Gastrocnemius medialis (tissue), 4 donors: Measurements from ENCODE around the gene RAB3IL1. TPM values are rescaled to one million over a fixed set of nuclear protein-coding genes. Genes with fewer than 3 reads are reported as not detected.

Experiments
- ATAC-seq, 2 donors: fragments of 150-250 bp; one replicate each; pipeline ENCODE4 v1.9.1; 2016
- DNase-seq, 2 donors: peaks; one replicate each; pipeline ENCODE4 v3.0.0-alpha.2; 2019
- H3K27ac ChIP-seq, 4 donors: fragments of 200-600 bp; sonication (generic); 1 replicate in 1 of 4; 2 replicates in 3 of 4; pipeline ENCODE4 v1.5.1; 2016 to 2018; ENCODE audit warnings: mild to moderate bottlenecking in 2 of 4, moderate library complexity in 1 of 4
- H3K27me3 ChIP-seq, 3 donors: fragments of 200-600 bp; sonication (generic) in 2 of 3; 1 replicate in 1 of 3; 2 replicates in 2 of 3; pipeline versions ENCODE4 v1.5.1 to v1.6.0; 2016 to 2019; ENCODE audit warnings: mild to moderate bottlenecking in 1 of 3, moderate library complexity in 1 of 3
- H3K36me3 ChIP-seq, 2 donors: fragments of 200-600 bp; sonication (generic) in 1 of 2; one replicate each; pipeline ENCODE4 v1.5.1; 2017 to 2018
- H3K4me1 ChIP-seq, 2 donors: fragments of 200-600 bp; sonication (generic) in 1 of 2; one replicate each; pipeline ENCODE4 v1.5.1; 2016 to 2017; ENCODE audit warnings: mild to moderate bottlenecking in 2 of 2
- H3K4me3 ChIP-seq, 4 donors: fragments of 200-600 bp; sonication (generic) in 3 of 4; 1 replicate in 1 of 4; 2 replicates in 3 of 4; pipeline ENCODE4 v1.5.1; 2016 to 2019; ENCODE audit warnings: mild to moderate bottlenecking in 2 of 4
- H3K9me3 ChIP-seq, 3 donors: fragments of 200-600 bp; sonication (generic) in 2 of 3; 1 replicate in 1 of 3; 2 replicates in 2 of 3; pipeline ENCODE4 v1.5.1; 2016 to 2019
- CTCF ChIP-seq, 5 experiments: fragments of 450-650 bp in 3 of 5; fragments of 200-600 bp in 2 of 5; sonication (generic) in 2 of 5; IDR thresholded peaks in 4 of 5; conservative IDR thresholded peaks in 1 of 5; 1 replicate in 4 of 5; 2 replicates in 1 of 5; pipeline ENCODE4 v1.5.1; 2016 to 2019; ENCODE audit warnings: antibody characterized with exemption in 5 of 5, mild to moderate bottlenecking in 3 of 5, moderate library complexity in 3 of 5
- POLR2A ChIP-seq, 2 donors: fragments of 450-650 bp; IDR thresholded peaks; one replicate each; pipeline ENCODE4 v1.6.1; 2017; ENCODE audit warnings: antibody characterized with exemption in 2 of 2, mild to moderate bottlenecking in 2 of 2, moderate library complexity in 2 of 2
- in situ Hi-C, 4 donors: fragments of 200-750 bp; cut with MboI; loops; one replicate each; pipeline versions ENCODE4 v1.15.0 to v1.8.0; 2017; ENCODE audit warnings: low sequenced_read_pairs in 4 of 4
- intact Hi-C: fragments of 100-400 bp; cut with DNase I; formaldehyde crosslinking; loops from one replicate; pipeline ENCODE4 v1.15.1; 2023; ENCODE audit warnings: low total_unique reads
- total RNA-seq, 4 donors: library from RNA; depleted of rRNA; stranded (reverse); fragments of >200 nt; gene quantifications; one replicate each; pipeline versions ENCODE4 v1.1.0 to v1.2.3, GENCODE V29; 2016

RAB3IL1 gene
- total RNA-seq, 4 donors from 2014 or later, result 3.9 to 5.4 (median 4.9) TPM

GRCh38 chr11:61899146-61899841, 18.1 kb downstream of the RAB3IL1 start:
- DNase-seq (peak; percentile 57 to 74), ATAC-seq (peak; percentile 80 to 88)
- in situ Hi-C loops (loop anchor here (5.0 to 10.0 kb wide), 6 partner anchors 46 to 186 kb away; partner anchors contain the start of genes FEN1 (in 1 of the 4) and TMEM258 (in 1 of the 4)), intact Hi-C loops (loop anchor here (1.0 to 2.0 kb wide), 4 partner anchors 28 to 183 kb away; no protein-coding TSS in a partner anchor)
- H3K4me1 ChIP-seq, result no peaks in the 10 kb centered on the region
- peak overlapping the region in 3 of 4 donors; percentile 1 to 30 (median 29) for H3K27ac ChIP-seq
- no peaks in the 10 kb centered on the region for H3K9me3 ChIP-seq
- no peaks in the 10 kb centered on the region for H3K36me3 ChIP-seq
- peak; percentile 98 to 100 (median 99) for TF ChIP-seq CTCF (IDR thresholded peaks at IDR 0.05 in 4 of 5, conservative IDR thresholded peaks at IDR 0.05 in 1 of 5)
- TF ChIP-seq POLR2A (IDR thresholded peaks at IDR 0.05), result no peak
- no peak overlapping the region for H3K4me3 ChIP-seq
- H3K27me3 ChIP-seq, result no peaks in the 10 kb centered on the region

DNA sequence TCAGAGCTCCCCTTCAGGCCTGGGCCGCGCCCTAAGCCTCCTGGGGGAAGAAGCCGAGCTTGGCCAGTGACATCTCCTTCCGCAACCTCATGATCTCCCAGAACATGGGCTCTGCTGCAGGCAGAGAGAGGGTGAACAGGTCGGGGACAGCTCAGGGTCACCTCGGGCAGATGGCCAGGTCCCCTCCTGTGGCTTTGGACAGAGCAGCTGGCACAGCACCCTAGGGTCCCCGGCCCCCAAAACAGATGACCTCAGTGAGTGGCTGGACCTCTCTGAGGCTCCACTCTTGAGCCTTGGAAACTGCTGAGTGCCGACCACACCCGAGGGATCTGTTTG, 19.2 kb downstream of the RAB3IL1 start:
- no peaks in the 10 kb centered on the region for H3K36me3 ChIP-seq
- TF ChIP-seq POLR2A (IDR thresholded peaks at IDR 0.05) (no peak), CTCF (IDR thresholded peaks at IDR 0.05 in 4 of 5, conservative IDR thresholded peaks at IDR 0.05 in 1 of 5) (no peak)
- H3K4me3 ChIP-seq, result no peak overlapping the region
- no peak for ATAC-seq
- H3K4me1 ChIP-seq, result no peaks in the 10 kb centered on the region
- in situ Hi-C loops (loop anchor here (5.0 to 10.0 kb wide), 6 partner anchors 47 to 187 kb away; partner anchors contain the start of genes FEN1 (in 1 of the 4) and TMEM258 (in 1 of the 4)), intact Hi-C loops (loop anchor here (2.0 kb wide), 1 partner anchor 57 kb away; no protein-coding TSS in a partner anchor)
- DNase-seq, result no peak
- peak overlapping the region in 3 of 4 donors; percentile 21 to 47 (median 29) for H3K27ac ChIP-seq
- H3K9me3 ChIP-seq, result no peaks in the 10 kb centered on the region
- H3K27me3 ChIP-seq, result no peaks in the 10 kb centered on the region

DNA sequence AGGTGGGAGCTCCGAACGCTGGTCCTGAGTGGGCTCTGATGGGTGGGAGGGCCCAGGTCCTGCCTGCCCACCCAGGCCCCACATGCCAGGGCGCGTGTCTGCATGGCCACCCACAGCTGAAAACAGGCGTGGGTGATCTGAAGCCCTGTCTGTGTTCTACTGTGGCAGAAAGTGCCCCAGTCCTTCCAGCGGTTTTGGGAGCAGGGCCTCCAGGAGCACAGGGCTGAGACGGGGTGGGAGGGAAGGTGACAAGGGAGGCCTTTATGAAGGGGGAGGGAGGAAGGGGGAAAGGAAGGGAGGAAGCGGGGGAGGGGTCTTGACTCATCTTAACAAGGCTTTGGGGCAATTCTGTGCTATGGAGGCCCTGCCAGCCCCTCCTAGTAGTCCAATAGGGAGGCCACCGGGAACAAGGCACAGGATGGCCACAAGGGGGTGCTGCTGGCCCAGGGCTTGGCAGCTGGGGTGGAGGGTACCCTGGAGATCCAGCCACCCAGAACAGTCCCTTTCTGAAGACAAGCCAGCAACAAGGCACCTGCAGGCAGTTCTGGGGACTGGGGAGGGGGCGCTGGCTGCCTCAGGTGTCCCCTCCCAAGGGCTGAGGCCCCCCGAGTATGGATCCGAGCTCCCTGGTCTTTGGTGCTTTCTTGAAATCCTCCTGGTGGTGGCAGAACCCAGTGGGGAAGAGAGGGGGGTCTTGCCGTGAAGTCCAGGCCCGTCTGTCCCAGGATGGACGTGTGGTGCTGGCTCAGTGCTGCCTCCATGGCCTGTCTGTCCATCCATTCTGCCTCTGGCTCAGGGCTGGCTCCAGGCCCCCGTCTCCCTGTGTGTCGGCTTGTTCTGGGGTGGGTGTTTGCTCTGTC, 19.7 kb downstream of the RAB3IL1 start:
- intact Hi-C loops, result loop anchor here (1.0 to 2.0 kb wide), 2 partner anchors 57 to 210 kb away; no protein-coding TSS in a partner anchor
- TF ChIP-seq POLR2A (IDR thresholded peaks at IDR 0.05) (no peak), CTCF (IDR thresholded peaks at IDR 0.05 in 4 of 5, conservative IDR thresholded peaks at IDR 0.05 in 1 of 5) (peak; percentile 68 to 88 (median 80))
- in situ Hi-C loops, result loop anchor here (5.0 to 10.0 kb wide), 6 partner anchors 47 to 187 kb away; partner anchors contain the start of genes FEN1 (in 1 of the 4) and TMEM258 (in 1 of the 4)
- ATAC-seq (peak; percentile 43 to 50), DNase-seq (peak; percentile 20 to 62)
- Histone ChIP-seq H3K4me3 (no peak overlapping the region), H3K27me3 (no peaks in the 10 kb centered on the region), H3K36me3 (no peaks in the 10 kb centered on the region), H3K9me3 (no peaks in the 10 kb centered on the region), H3K27ac (peak overlapping the region in 3 of 4 donors; percentile 21 to 47 (median 29)), H3K4me1 (no peaks in the 10 kb centered on the region)

GRCh38 chr11:61896665-61897386, 20.5 kb downstream of the RAB3IL1 start:
- H3K27me3 ChIP-seq, result no peaks in the 10 kb centered on the region
- H3K27ac ChIP-seq, result no peak overlapping the region
- H3K4me1 ChIP-seq, result peaks cover 0 to 5% of the 10 kb centered on the region in 2 donors
- H3K9me3 ChIP-seq, result no peaks in the 10 kb centered on the region
- in situ Hi-C loops, result loop anchor here (5.0 to 10.0 kb wide), 6 partner anchors 48 to 188 kb away; partner anchors contain the start of genes FEN1 (in 1 of the 4) and TMEM258 (in 1 of the 4)
- no peak overlapping the region for H3K4me3 ChIP-seq
- TF ChIP-seq POLR2A (IDR thresholded peaks at IDR 0.05), result no peak
- no peak for TF ChIP-seq CTCF (IDR thresholded peaks at IDR 0.05 in 4 of 5, conservative IDR thresholded peaks at IDR 0.05 in 1 of 5)
- ATAC-seq, result no peak
- no peak for DNase-seq
- no peaks in the 10 kb centered on the region for H3K36me3 ChIP-seq
- intact Hi-C loops, result loop anchor here (1.0 kb wide), 1 partner anchor 210 kb away; no protein-coding TSS in a partner anchor
